Measurements from ENCODE around the gene MSN.
"Not testable (repeated sequence)": the region's sequence is repeated elsewhere in the genome, so short reads cannot be mapped to it uniquely, and the experiment has no call there.

MSN gene

DNA sequence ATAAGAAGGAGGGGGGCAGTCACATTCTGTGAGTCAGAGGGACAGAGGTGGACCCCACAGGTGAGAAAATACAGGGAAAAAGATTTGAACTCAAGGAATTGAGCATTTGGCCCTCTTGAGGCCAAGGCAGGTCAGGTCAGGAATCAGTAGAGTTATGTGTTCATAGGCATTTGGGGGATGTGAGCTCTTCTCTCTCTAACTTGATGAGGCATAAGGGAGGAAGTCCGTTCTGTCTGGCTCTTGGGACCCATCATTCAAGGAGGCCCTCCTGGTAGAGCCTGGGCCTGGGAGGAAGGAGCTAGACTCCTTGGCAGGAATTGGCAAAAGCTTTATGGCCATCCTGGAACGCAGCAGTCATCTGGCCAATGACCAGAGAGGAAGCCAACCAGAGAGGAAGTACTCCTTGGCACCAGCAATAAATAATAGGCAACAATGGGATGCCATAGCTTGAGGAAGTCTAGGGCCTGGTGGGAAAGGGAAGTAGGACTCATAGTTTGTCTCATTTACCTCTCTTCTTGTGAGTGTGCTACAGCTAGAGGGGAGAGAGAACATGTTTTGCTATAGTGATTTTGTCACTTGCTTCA lies 53.0 kb downstream of the MSN start:
- DNase-seq: no peak

DNA sequence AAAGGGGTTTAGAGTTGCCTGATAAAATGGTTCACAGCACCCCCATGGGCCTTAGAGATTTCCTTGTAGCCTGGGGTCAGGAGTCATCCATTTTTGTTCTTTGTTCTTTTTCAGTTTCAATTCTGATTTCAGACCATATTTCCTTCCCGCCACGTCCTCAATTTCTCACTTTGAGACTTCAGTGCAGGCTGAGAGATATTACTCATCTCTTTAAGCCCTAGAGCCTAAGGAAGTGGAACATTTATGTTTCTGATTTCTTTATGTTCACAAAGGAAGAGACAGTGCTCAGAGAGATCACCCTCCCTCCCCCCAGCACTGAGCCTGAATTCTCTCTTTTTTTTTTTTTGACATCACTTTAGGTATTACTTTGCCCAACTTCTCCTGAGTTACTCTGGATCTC lies 56.3 kb downstream of the MSN start:
- DNase-seq: peak; percentile 50

DNA sequence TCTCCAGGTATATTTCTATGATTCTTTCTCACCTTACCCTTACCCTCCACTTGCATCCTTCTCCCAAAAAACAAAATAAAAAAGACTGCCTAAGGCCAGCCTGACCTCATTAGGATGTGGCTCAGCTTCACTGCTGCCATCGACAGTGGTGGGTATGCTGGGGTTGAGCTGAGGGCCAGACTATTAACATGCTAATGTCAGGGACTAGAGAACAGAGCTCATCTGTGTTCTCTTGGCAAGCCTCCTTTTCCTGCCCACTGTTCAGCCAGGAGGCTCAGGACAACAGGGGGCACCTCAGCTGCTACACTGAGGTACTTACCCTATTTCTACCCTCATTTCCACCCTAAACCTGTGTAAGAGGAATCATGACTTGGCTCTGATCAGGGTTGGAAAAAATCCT lies 59.3 kb downstream of the MSN start:
- no peak for DNase-seq

DNA sequence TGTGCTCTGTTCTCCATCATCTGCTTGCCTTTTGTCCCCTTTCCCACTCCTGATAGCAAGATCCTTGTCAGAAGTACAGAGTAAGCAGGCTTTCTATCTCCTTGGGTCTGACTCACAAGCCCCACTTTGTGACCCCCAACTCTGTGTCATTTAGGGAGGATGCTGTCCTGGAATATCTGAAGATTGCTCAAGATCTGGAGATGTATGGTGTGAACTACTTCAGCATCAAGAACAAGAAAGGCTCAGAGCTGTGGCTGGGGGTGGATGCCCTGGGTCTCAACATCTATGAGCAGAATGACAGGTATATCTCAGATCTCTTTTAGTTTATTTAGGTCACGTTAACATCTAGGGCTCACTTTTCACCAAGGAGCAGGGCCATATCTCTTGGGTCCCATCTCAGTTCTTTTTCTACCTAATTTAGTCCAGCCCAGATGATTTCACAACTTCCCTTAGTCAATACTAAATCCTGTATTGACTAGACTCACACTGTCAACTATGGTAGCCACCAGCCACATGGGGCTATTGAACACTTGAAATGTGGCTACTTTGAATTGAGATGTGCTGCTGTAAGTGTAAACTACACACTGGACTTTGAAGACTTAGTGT lies 64.3 kb downstream of the MSN start:
- no peak for DNase-seq

DNA sequence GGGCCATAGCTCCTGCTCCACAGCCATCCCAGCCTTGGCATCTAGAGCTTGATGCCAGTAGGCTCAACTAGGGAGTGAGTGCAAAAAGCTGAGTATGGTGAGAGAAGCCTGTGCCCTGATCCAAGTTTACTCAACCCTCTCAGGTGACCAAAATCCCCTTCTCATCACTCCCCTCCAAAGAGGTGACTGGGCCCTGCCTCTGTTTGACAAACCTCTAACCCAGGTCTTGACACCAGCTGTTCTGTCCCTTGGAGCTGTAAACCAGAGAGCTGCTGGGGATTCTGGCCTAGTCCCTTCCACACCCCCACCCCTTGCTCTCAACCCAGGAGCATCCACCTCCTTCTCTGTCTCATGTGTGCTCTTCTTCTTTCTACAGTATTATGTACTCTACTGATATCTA lies 73.5 kb downstream of the MSN start:
- no peak for DNase-seq

DNA sequence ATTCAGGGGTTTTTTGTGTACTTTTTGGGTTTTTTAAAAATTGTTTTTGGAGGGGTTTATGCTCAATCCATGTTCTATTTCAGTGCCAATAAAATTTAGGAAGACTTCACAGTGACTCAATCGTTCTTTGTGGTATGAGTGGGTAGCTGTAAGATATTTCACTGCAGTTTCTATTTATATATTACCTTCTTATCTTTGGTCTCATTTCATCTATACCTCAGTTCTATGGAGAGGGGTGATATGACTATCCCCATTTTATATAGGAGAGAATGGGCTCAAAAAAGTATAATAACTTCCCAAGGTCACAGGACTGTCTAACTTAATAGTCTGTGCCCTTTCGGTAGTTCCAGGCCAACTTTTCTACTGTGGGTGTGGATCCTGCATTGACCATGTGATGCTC lies 74.4 kb downstream of the MSN start:
- no peak for DNase-seq

DNA sequence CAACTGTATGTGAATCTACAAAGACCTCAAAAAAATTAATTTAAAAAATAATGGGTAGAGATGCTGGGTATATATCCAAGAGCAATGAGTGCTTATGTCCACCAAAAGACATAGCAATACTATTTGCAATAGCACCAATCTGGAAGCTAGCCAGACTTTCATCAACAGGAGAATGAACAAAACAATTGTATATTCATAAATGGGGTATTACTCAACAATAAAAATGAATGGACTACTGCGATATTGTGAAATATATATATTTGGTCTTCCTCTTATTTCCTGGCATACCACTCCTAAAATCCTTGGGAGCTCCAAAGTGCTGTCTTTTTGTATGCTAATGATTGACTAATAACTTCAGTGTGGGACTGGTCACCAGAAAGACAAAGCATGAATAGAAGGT lies 77.5 kb downstream of the MSN start:
- no peak for DNase-seq

DNA sequence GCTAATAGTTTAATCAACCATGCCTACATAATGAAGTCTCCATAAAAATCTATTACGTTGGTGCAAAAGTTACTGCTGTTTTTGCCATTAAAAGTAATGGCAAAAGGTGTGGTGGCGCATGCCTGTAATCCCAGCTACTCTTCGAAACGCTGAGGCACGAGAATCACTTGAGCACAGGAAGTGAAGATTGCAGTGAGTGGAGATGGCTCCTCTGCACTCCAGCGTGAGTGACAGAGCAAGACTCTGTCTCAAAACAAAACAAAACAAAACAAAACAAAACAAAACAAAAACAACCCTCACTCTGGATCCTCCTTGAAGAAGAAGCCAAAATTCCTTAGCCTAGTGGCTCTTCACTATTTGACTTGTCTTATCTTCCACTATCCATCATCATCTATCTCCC lies 78.0 kb downstream of the MSN start:
- no peak for DNase-seq

DNA sequence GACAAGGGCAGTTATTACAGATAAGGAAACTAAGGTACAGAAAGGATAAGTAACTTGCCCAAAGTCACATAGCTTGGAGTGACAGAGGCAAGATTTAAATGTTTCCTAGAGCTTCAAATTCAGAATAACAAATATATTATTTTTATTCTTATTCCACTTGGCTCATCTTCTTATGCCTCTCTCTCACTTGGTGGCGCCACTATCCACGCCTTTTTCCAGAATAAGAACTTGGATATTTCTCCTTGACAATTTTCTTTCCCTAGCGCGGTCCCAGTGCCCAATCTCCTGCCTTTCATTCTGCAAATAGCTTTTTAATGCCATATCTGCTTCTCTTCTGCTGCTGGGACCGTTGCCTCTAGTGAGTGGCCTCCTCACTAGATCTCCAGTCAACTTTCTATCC lies 78.5 kb downstream of the MSN start:
- no peak for DNase-seq

DNA sequence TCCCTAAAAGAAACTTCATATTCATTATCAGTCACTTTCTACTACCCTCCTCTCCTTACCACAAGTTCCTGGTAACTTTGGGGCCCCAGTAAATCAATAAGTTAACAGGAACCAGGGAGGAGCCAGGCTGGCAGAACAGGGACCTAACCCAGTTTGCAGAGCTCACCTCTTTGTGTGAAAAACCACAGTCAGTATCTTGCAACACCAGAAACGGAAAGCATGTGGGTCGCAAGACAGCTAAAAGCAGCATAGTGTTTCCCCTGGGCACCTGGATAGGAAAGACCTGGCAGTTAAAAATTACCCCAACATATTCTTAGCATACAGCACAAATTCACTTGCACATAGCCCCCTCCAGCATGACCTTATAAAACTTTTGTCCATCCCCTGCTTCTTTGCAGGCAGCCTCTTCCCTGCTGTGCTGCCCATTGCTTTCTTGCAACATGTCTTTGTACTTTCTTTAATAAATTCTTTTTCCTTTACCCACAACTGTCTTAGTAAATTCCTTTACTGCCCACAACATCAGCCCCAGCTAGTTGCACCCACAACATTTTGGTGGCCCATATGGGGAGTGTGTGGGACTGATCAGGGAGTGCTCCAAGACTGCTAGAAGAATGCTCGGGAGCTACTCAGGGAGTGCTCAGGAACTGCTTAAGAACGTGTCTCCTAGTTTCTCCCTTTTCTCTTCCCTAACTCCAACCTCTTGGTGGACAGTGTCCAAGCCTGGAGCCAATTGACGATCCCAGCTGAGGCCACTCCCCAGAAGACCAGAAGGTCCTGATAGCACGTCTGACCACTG lies 83.4 kb downstream of the MSN start:
- DNase-seq: peak; percentile 47

DNA sequence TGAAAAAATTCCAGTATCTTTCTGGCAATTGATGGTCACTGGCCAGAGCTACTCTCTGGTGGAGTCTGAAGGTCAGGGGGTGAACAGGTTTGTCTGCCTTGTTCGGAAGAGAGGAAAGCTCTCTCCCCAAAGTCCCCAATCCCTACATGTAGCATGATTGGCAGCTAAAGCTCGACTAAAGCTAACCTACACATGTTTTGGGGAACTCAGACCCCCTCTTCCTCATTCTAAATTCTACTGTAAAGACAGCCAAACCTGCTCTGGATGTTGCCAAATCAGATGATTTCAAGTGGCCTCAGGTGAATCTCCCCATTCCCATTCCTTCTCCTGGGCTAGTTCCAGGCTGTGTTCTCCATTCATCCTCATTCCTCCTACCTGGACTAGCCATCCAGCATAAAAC lies 84.1 kb downstream of the MSN start:
- DNase-seq: no peak

DNA sequence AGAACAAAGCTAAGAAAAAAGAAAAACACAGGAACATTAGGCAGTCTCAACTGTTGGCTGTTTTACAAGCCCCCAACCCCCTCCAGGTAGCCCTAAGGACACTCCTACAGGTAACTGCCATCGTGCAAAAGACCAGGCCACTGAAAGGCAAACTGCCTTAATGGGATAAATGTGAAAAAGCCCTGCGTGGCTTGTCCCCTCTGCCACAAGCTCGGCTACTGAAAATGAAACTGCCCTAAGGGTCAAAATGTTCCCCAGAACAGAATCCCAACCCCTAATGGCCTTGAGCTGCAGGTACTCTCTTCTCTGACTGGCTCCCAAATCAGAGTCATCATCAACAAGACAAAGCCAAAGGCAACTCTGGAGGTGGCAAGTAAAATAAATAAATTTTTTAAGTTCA lies 84.8 kb downstream of the MSN start:
- DNase-seq: no peak

DNA sequence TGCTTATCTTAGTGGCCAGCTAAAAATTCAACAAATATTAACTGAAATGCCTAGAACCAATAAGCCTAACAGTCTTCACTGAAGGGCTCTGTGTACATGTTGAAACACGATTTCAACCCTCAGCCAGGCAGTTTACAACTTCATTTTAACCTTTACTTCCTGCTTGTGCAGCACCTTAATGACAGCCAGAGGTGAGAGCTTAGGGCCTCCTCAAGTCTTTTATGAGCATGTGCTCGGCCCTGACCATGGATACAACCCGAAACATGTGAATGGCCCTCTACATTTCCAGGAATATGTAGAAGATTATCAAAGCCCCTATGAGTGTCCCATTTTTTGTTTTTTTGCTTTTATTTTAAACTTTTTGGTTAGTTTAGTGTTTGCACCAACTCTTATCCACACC lies 88.3 kb downstream of the MSN start:
- DNase-seq: no peak

DNA sequence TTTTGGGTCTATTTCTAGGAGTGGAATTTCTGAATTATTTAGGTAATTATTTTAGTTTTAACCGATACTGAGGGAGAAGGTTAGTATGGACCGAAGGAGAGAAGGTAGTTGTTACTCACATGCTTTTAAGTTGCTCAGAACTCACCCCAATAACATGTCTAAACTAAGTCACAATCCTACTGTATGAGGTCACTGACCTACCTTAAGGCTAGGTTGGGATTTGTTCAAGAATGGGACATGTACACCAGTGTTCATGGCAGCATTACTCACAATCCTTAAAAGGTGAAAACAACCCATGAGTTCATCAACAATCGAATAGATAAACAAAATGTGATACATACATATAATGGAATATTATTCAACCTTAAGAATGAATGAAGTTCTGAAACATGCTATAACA lies 90.5 kb downstream of the MSN start:
- no peak for DNase-seq

DNA sequence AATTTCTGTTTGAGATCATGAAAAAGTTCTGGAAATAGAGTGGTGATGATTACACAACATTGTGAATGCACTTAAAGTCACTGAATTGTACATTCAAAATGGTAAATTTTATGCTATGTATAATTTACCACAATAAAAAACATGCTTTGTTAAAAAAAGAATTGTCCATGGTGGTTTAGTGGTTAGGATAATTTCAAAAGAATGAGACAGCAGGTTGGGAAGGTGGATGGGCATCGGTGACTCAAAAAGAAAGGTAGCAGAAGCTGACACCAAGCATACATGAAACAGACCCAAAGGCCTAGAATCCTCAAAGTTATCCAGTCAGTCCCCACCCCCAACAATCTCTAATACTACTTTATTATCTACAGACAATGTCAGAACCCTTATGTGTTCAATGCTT lies 91.1 kb downstream of the MSN start:
- no peak for DNase-seq

DNA sequence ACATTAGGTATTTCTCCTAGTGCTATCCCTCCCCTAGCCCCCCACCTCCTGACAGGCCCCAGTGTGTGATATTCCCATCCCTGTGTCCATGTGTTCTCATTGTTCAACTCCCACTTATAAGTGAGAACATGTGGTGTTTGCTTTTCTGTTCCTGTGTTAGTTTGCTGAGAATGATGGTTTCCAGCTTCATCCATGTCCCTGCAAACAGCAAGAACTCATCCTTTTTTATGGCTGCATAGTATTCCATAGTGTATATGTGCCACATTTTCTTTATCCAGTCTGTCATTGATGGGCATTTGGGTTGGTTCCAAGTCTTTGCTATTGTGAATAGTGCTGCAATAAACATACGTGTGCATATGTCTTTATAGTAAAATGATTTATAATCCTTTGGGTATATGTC lies 92.1 kb downstream of the MSN start:
- not testable (repeated sequence) for DNase-seq

DNA sequence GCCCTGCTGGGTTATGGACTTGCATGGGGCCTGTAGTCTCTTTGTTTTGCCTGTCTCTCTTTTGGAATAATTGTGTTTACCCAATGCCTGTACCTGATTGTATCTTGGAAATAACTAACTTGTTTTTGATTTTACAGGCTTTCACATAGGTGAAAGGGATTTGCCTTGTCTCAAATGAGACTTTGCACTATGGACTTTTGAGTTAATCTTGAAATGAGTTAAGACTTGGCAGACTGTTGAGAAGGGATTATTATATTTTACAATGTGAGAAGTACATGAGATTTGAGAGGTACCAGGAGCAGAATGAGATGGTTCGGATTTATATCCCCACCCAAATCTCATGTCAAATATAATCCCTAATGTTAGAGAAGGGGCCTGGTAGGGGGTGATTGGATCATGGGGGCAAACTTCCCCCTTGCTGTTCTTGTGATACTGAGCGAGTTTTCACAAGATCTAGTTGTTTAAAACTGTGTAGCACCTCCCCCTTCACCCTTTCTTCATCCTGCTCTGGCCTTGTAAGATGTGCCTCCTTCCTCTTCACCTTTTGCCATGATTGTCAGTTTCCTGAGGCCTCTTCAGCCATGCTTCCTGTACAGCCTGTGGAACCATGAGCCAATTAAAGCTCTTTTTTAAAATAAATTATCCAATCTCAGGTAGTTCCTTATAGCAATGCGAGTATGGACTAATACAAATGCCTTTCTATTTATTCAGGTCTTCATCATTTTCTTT lies 102.3 kb downstream of the MSN start:
- no peak for DNase-seq

DNA sequence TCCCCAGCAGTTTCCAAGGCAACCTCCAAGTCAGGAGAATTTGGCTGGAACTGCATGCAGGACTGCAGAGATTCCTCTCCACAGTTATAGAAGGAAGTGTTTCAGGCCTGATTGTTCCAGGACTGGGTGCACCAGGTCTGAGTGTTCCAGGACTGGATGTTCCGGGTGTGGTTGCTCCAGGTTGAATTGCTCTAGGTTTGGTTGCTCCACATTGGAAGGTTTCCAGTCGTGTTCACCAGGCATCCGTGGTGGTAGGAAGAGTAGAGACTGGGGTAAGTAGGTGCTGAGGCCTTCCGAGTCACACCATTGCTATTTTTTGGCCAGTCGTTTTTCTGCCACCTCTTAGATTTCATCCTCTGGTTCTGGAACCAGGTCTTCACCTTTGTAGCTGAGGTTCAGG lies 105.4 kb downstream of the MSN start:
- DNase-seq: no peak

DNA sequence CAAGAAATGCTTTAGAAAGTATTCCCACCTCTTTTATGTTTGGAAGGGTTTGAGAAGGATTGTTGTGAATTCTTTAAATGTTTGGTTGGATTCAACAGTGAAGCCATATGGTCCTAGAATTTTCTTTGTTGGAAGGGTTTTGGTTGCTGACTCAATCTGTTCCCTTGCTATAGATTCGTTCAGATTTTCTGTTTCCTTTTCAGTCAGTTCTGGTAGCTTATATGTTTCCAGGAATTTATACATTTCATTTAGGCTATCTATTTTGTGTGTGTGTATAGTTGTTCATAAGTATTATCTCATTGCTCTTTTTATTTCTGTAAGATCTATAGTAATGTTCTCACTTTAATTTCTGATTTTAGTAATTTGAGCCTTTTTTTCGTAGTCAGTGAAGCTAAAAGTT lies 114.4 kb downstream of the MSN start:
- DNase-seq: no peak

DNA sequence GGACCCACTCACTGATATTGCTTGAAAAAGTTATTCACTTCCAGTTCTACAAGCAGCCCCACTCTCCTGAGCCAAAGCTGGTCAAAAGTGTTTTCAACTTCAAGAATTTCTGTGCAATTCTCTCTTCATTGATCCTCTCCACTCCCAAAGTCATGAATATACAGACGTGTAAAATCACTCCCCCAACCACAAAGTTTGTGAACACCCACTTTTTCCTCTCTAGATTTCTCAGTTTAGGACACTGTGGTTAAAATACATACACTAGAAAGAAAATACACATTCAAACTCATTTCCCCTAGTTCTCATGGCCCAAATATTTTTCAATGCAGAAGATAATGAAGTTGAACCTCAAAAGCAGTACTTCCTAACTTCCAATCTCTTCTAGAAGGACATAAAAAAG lies 116.3 kb downstream of the MSN start:
- no peak for DNase-seq

All from CD4-positive, alpha-beta T cell treated with Interleukin-12 subunit alpha and Interleukin-12 subunit beta, for 1 hour (primary cell).